Peyer's patch (tissue), 4 donors: ENCODE measurements around the gene RIMS4.

Experiments
- CTCF ChIP-seq, 6 experiments: fragments of 450-650 bp in 4 of 6; fragments of 200-600 bp in 2 of 6; sonication (generic) in 1 of 6; IDR thresholded peaks; one replicate each; pipeline ENCODE4 v1.5.1; 2017 to 2019; ENCODE audit warnings: antibody characterized with exemption in 6 of 6, mild to moderate bottlenecking in 3 of 6, moderate library complexity in 1 of 6
- POLR2A ChIP-seq, 2 donors: fragments of 450-650 bp; IDR thresholded peaks; one replicate each; pipeline ENCODE4 v1.5.1; 2017; ENCODE audit warnings: antibody characterized with exemption in 2 of 2, mild to moderate bottlenecking in 2 of 2, moderate library complexity in 2 of 2

GRCh38 chr20:44809380-44810060 lies 826 bp downstream of the RIMS4 start:
- no peak for TF ChIP-seq CTCF (IDR thresholded peaks at IDR 0.05)
- TF ChIP-seq POLR2A (IDR thresholded peaks at IDR 0.05), result no peak
